Keratinocyte (primary cell): ENCODE results near the gene CCL25. TPM values are rescaled to one million over a fixed set of nuclear protein-coding genes. Genes with fewer than 3 reads are reported as not detected.
A peak's percentile ranks its signal among the peaks of the same experiment; 100 is the strongest.

Experiments used
- DNase-seq: peaks from one replicate; pipeline ENCODE4 v3.0.0-alpha.2; 2011; ENCODE audit warnings: low read depth, missing footprints, low spot score
- FAIRE-seq: peaks from 2 replicates; lab custom pipeline; 2011; peaks lifted over from hg19 to GRCh38; lab: Jason Lieb, UNC
- H2AFZ ChIP-seq: 2 replicates; pipeline ENCODE4 v1.6.0; 2012; ENCODE audit warnings: low read length, control low read depth, inconsistent platforms; ENCODE audit not compliant: control insufficient read depth
- H3K27ac ChIP-seq: 2 replicates; pipeline ENCODE4 v1.5.1; 2011; ENCODE audit warnings: low read length; ENCODE audit not compliant: control insufficient read depth, insufficient read depth
- H3K27me3 ChIP-seq: 3 replicates; pipeline ENCODE4 v1.6.0; 2011; ENCODE audit warnings: low read length; ENCODE audit not compliant: control insufficient read depth, insufficient read depth; ENCODE audit errors: extremely low read depth
- H3K36me3 ChIP-seq, 2 experiments: 2 replicates in 1 of 2; 3 replicates in 1 of 2; pipeline ENCODE4 v1.5.1; 2011; ENCODE audit warnings: low read length in 2 of 2, mild to moderate bottlenecking in 1 of 2; ENCODE audit not compliant: control insufficient read depth in 2 of 2, insufficient read depth in 2 of 2; ENCODE audit errors: extremely low read depth in 1 of 2
- H3K4me1 ChIP-seq: 3 replicates; pipeline ENCODE4 v1.5.1; 2011; ENCODE audit warnings: low read length; ENCODE audit not compliant: control insufficient read depth, insufficient read depth; ENCODE audit errors: extremely low read depth
- H3K4me2 ChIP-seq: 3 replicates; pipeline ENCODE4 v1.6.0; 2011; ENCODE audit warnings: low read depth, low read length; ENCODE audit not compliant: control insufficient read depth, insufficient read depth; ENCODE audit errors: extremely low read depth
- H3K4me3 ChIP-seq, 3 experiments: fragments of 200-600 bp in 1 of 3; sonication (generic) in 1 of 3; 2 replicates in 2 of 3; 3 replicates in 1 of 3; pipeline ENCODE4 v1.5.1; 2011 to 2016; ENCODE audit warnings: low read length in 3 of 3, mild to moderate bottlenecking in 3 of 3, control low read depth in 2 of 3, inconsistent platforms in 1 of 3, low read depth in 1 of 3, mixed read lengths in 1 of 3, mixed run types in 1 of 3, moderate library complexity in 1 of 3; ENCODE audit not compliant: control insufficient read depth in 2 of 3, insufficient read depth in 2 of 3; ENCODE audit errors: extremely low read depth in 1 of 3
- H3K79me2 ChIP-seq: 2 replicates; pipeline ENCODE4 v1.6.0; 2012; ENCODE audit warnings: low read length; ENCODE audit not compliant: control insufficient read depth, insufficient read depth
- H3K9ac ChIP-seq: 3 replicates; pipeline ENCODE4 v1.6.0; 2011; ENCODE audit warnings: low read length; ENCODE audit not compliant: control insufficient read depth, insufficient read depth; ENCODE audit errors: extremely low read depth
- H3K9me1 ChIP-seq: 3 replicates; pipeline ENCODE4 v1.6.0; 2011; ENCODE audit warnings: low read length; ENCODE audit not compliant: control insufficient read depth, insufficient read depth; ENCODE audit errors: extremely low read depth
- H3K9me3 ChIP-seq: 2 replicates; pipeline ENCODE4 v1.5.1; 2012; ENCODE audit warnings: low read depth, low read length; ENCODE audit not compliant: control insufficient read depth
- H4K20me1 ChIP-seq: 3 replicates; pipeline ENCODE4 v1.6.0; 2011; ENCODE audit warnings: low read length; ENCODE audit not compliant: control insufficient read depth, insufficient read depth; ENCODE audit errors: extremely low read depth
- CTCF ChIP-seq, 3 experiments: IDR thresholded peaks in 1 of 3; conservative IDR thresholded peaks in 1 of 3; optimal IDR thresholded peaks in 1 of 3; 2 replicates in 2 of 3; 3 replicates in 1 of 3; pipeline versions ENCODE3 to v1.5.1; 2011; ENCODE audit warnings: low read length in 3 of 3, mild to moderate bottlenecking in 3 of 3, moderate library complexity in 2 of 3, control low read depth in 1 of 3, inconsistent platforms in 1 of 3; ENCODE audit not compliant: insufficient read depth in 2 of 3; ENCODE audit errors: extremely low read depth in 1 of 3
- EZH2 ChIP-seq: IDR thresholded peaks from one replicate; pipeline ENCODE4 v1.6.1; 2012; ENCODE audit warnings: inconsistent platforms, mild to moderate bottlenecking, low read length, moderate library complexity
- dilution Hi-C: fragments of 300-500 bp; cut with MboI; formaldehyde crosslinking; loops from one replicate; pipeline ENCODE4 v1.7.0; 2020; ENCODE audit warnings: low sequenced_read_pairs; ENCODE audit not compliant: extremely low pct_ligation_motif_present
- polyA minus RNA-seq, 3 experiments: library from RNA; depleted of rRNA, polyadenylated mRNA; stranded (reverse); fragments of >200 nt; gene quantifications; 1 replicate in 1 of 3; 2 replicates in 1 of 3; 3 replicates in 1 of 3; pipeline ENCODE4 v1.2.3, GENCODE V29; 2011
- polyA plus RNA-seq, 5 experiments: library from polyadenylated mRNA; depleted of rRNA in 3 of 5; stranded (reverse) in 3 of 5; stranded (forward) in 1 of 5; unstranded in 1 of 5; fragments of >200 nt; gene quantifications; 1 replicate in 1 of 5; 2 replicates in 3 of 5; 3 replicates in 1 of 5; pipeline versions ENCODE4 v1.2.1 to v1.2.3, GENCODE V29; 2011 to 2012; ENCODE audit warnings: missing spikeins in 2 of 5, low read depth in 1 of 5, low replicate concordance in 1 of 5

CCL25 gene
- polyA plus RNA-seq (not detected in 3 replicates), polyA minus RNA-seq (0.26 TPM in 1 of 3 replicates, not detected in the others)
- polyA plus RNA-seq (2011; ENCODE audit: low read depth) = not detected
- not detected in 2 replicates for polyA plus RNA-seq (2011; cell fraction: cytosol; rRNA removed)
- polyA plus RNA-seq (2011; cell fraction: nucleus; rRNA removed) = 0.29 TPM in 1 of 2 replicates, not detected in the other
- not detected in 2 replicates for polyA plus RNA-seq (2012; ENCODE audit: low replicate concordance)
- polyA minus RNA-seq (2011; cell fraction: cytosol; rRNA and poly(A)+ RNA removed) = not detected
- polyA minus RNA-seq (2011; cell fraction: nucleus; rRNA and poly(A)+ RNA removed) = not detected in 2 replicates

GRCh38 chr19:8052464-8052859 is at the start of gene CCL25:
TSS of gene CCL25 (plus strand) at chr19:8052760. CDS start at chr19:8053050, 290 bp downstream.
- Histone ChIP-seq H3K4me1 (no peaks in the 10 kb centered on the region), H3K27ac (no peak within 1 kb of the TSS), H3K9me3 (no peaks in the 10 kb centered on the region), H3K9ac (no peak within 1 kb of the TSS), H4K20me1 (no peaks in the 10 kb centered on the region), H3K79me2 (no peaks in the 10 kb centered on the region), H3K9me1 (no peaks in the 10 kb centered on the region), H3K27me3 (peaks cover 5% of the 10 kb centered on the region), H2AFZ (no peak within 1 kb of the TSS), H3K4me3 (no peak within 1 kb of the TSS), H3K4me2 (no peak within 1 kb of the TSS), H3K36me3 (no peaks in the 10 kb centered on the region)
- TF ChIP-seq CTCF (optimal IDR thresholded peaks at IDR 0.05 in 1 of 3, IDR thresholded peaks at IDR 0.05 in 1 of 3, conservative IDR thresholded peaks at IDR 0.05 in 1 of 3; ENCODE audit: extremely low read depth in 1 of 3, insufficient read depth in 2 of 3, low read length in 3 of 3) (no peak), EZH2 (no peak)
- dilution Hi-C loops = no loop called here
- FAIRE-seq = no peak
- DNase-seq = no peak

- H3K36me3 ChIP-seq = peaks cover 9 to 19% of the 10 kb centered on the region in 2 experiments
- no peaks in the 10 kb centered on the region for H3K9me1 ChIP-seq
- peaks cover 26% of the 10 kb centered on the region for H3K4me1 ChIP-seq
- TF ChIP-seq CTCF (optimal IDR thresholded peaks at IDR 0.05 in 1 of 3, IDR thresholded peaks at IDR 0.05 in 1 of 3, conservative IDR thresholded peaks at IDR 0.05 in 1 of 3; ENCODE audit: extremely low read depth in 1 of 3, insufficient read depth in 2 of 3, low read length in 3 of 3) (no peak), EZH2 (no peak)
- H3K4me2 ChIP-seq = peak overlapping the region; percentile 65
- H3K79me2 ChIP-seq = peaks cover 64% of the 10 kb centered on the region
- no peak for DNase-seq
- H3K27me3 ChIP-seq = no peaks in the 10 kb centered on the region
- FAIRE-seq = no peak
- peak overlapping the region; percentile 9 for H3K27ac ChIP-seq
- H4K20me1 ChIP-seq = peaks cover 28% of the 10 kb centered on the region
- H2AFZ ChIP-seq = no peak overlapping the region
- H3K4me3 ChIP-seq = peak overlapping the region; percentile 76 to 86 (median 80)
- dilution Hi-C loops = no loop called here
- H3K9ac ChIP-seq = peak overlapping the region; percentile 65
- no peaks in the 10 kb centered on the region for H3K9me3 ChIP-seq
These were observed 48.6 kb upstream of the CCL25 start for GRCh38 chr19:8004001-8004400.
